Camera-type eye (tissue), 1 donor: ENCODE data around the gene MPC1L. TPM values are rescaled to one million over a fixed set of nuclear protein-coding genes. Genes with fewer than 3 reads are reported as not detected.

ENCODE experiments used
- total RNA-seq: library from RNA; depleted of rRNA; stranded (reverse); fragments of >200 nt; gene quantifications from one replicate; pipeline ENCODE4 v1.2.3, GENCODE V29; 2014

Gene MPC1L
- total RNA-seq: not detected

GRCh38 chrX:40623139-40623536 lies at the start of gene MPC1L:
TSS of gene MPC1L (plus strand) at chrX:40623428. CDS start at chrX:40623566, 138 bp downstream.

GRCh38 chrX:40580537-40581335 lies 42.5 kb upstream of the MPC1L start, which contains the start of gene ATP6AP2:
TSS of gene ATP6AP2 (plus strand) at chrX:40580970. CDS start at chrX:40581066, 96 bp downstream.

DNA sequence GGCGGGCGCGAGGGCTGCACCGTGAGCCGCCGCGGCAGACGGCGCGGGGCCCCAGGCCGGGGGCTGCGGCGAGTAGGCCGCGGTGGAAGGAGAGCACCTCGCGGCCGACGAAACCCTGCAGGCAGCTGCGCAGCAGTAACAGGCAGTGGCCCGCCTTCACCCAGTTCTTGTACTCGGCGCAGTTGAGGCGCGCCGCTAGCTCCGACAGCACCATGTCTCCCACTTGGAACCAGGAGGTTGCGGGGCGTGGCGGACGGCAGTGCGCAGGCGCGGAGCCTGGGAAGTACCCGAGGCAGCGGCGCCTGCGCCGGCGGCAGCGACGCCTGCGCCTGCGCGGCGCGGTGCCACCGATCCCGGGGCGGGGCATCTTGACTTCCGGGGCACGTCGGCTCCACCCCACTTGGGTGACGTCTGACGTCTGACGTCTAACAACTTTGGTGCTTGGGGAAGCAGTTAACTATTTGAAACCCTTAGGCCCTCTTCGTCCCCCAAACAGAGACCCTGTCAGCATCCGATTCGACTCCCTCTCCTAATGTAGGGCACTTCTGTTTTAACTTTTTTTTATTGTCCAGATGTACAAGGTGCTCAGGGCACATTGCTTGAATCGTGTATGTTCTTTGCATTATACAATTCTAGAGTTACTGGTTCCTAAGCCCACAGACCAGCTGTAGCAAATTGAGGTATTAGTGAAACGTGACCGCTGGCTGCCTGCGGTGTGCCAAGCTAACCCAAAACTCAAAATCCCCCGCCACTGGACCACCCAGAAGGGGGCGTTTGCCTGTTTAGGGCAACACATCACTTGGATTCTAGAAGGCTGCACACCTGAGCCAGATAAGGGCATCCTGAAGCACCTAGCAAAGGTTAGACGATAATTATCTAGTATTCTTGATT lies 24.3 kb downstream of the MPC1L start, which contains the start of gene CXorf38:
Gene CXorf38 (minus strand): TSS at position 255 of the 891 bp plus-strand sequence. CDS start 41 bp downstream, at position 214.

Other genes with a start within 250 kb of the MPC1L start
- gene ATP6AP2, start 42.5 kb upstream of the MPC1L start, total RNA-seq: 108 TPM
- 16.0 TPM for gene CXorf38, start 24.1 kb downstream of the MPC1L start, total RNA-seq
- gene MED14, start 112.1 kb downstream of the MPC1L start, total RNA-seq: 56.8 TPM